ENCODE data around the gene MRPL44.

Gene MRPL44

GRCh38 chr2:223972656-223973102 lies 15.4 kb downstream of the MRPL44 start:
- Histone ChIP-seq H3K36me3 (ENCODE audit: control insufficient read depth in 1 of 2, insufficient read depth in 2 of 2, low read length in 2 of 2) (no peaks in the 10 kb centered on the region), H3K4me1 (ENCODE audit: control insufficient read depth in 1 of 2, insufficient read depth in 2 of 2, low read length in 2 of 2) (no peaks in the 10 kb centered on the region), H4K91ac (ENCODE audit: low read depth, low read length) (no peak overlapping the region), H3K14ac (ENCODE audit: low read length) (no peak overlapping the region), H3K4ac (ENCODE audit: low read depth, low read length) (no peak overlapping the region), H3K4me3 (ENCODE audit: low read depth, low read length) (no peak overlapping the region), H3K27me3 (ENCODE audit: insufficient read depth, low read length) (no peaks in the 10 kb centered on the region), H2AK5ac (ENCODE audit: low read length) (no peak overlapping the region), H2AFZ (ENCODE audit: insufficient read depth, low read length, poor library complexity) (no peak overlapping the region), H3K79me2 (ENCODE audit: control insufficient read depth, insufficient read depth, low read length, poor library complexity) (no peaks in the 10 kb centered on the region), H2BK120ac (ENCODE audit: insufficient read depth, low read length, poor library complexity) (no peak overlapping the region), H3K18ac (ENCODE audit: low read length) (no peak overlapping the region), H3K4me2 (ENCODE audit: low read length) (no peak overlapping the region), H2BK12ac (ENCODE audit: low read length) (no peak overlapping the region), H3K23ac (ENCODE audit: low read length) (no peak overlapping the region), H3K9ac (ENCODE audit: low read length) (no peak overlapping the region), H3K79me1 (ENCODE audit: low read length) (no peaks in the 10 kb centered on the region), H2BK5ac (ENCODE audit: low read depth, low read length, poor library complexity) (no peak overlapping the region), H3K9me3 (ENCODE audit: insufficient read depth, low read depth, low read length) (no peaks in the 10 kb centered on the region), H3K27ac (ENCODE audit: low read depth, low read length) (no peak overlapping the region), H4K12ac (ENCODE audit: low read depth, low read length) (no peak overlapping the region), H4K8ac (ENCODE audit: low read depth, low read length) (no peak overlapping the region)
- DNase-seq, result no peak
- no CpG with 5 or more reads among the region's 7 CpGs for WGBS (ENCODE audit: extremely low coverage, insufficient coverage, insufficient read length)

DNA sequence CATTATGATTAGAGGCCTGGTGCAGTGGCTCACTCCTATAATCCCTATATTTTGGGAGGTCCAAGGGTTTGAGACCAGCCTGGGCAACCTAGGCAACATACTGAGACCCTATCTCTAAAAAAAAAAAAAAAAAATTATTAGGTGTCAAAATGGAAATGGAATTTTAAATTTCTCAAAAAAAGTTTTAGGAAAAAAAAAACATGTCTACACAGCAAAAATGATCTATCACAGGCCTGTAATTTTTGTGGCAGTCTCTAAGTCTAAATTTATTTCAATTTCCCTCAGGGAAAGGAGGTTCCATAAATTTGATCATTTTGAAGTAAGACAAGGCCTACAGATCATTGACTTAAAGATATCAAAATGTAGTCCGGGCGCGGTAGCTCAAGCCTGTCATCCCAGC lies 16.3 kb downstream of the MRPL44 start:
- Histone ChIP-seq H3K4me2 (ENCODE audit: low read length) (no peak overlapping the region), H4K12ac (ENCODE audit: low read depth, low read length) (no peak overlapping the region)
- no CpG with 5 or more reads among the region's 3 CpGs for WGBS (ENCODE audit: extremely low coverage, insufficient coverage, insufficient read length)

DNA sequence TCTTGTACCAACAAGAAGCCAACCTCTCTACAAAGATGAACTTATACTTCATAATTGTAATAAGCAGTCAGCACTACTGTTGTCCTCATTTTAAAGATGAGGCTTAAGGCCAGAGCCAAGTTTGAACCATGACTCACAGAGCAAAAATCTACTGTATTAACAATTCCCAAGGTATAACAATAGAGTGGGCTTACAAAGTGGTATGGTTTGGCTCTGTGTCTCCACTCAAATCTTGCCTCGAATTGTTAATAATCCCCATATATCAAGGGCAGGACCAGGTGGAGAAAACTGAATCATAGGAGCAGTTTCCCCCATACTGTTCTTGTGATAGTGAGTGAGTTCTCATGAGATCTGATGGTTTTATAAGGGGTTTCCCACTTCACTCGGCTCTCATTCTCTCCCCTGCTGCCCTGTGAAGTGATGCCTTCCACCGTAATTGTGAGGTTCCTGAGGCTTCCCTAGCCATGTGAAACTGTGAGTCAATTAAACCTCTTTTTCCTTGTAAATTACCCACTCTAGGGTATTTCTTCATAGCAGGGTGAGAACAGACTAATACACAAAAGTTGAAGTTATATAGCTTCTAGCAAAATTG lies 19.5 kb downstream of the MRPL44 start:
- no CpG with 5 or more reads among the region's 3 CpGs for WGBS (ENCODE audit: extremely low coverage, insufficient coverage, insufficient read length)
- H3K36me3 ChIP-seq (ENCODE audit: control insufficient read depth in 1 of 2, insufficient read depth in 2 of 2, low read length in 2 of 2), result peaks cover 2 to 5% of the 10 kb centered on the region in 2 experiments

More for the DNA sequence above, 16.3 kb downstream of the MRPL44 start:
- Histone ChIP-seq H2BK120ac (ENCODE audit: insufficient read depth, low read length, poor library complexity) (no peak overlapping the region), H3K27me3 (ENCODE audit: insufficient read depth, low read length) (no peaks in the 10 kb centered on the region), H3K27ac (ENCODE audit: low read depth, low read length) (no peak overlapping the region), H3K4me1 (ENCODE audit: control insufficient read depth in 1 of 2, insufficient read depth in 2 of 2, low read length in 2 of 2) (no peaks in the 10 kb centered on the region), H3K79me1 (ENCODE audit: low read length) (no peaks in the 10 kb centered on the region), H2AFZ (ENCODE audit: insufficient read depth, low read length, poor library complexity) (no peak overlapping the region), H3K4ac (ENCODE audit: low read depth, low read length) (no peak overlapping the region), H2BK12ac (ENCODE audit: low read length) (no peak overlapping the region), H3K4me3 (ENCODE audit: low read depth, low read length) (no peak overlapping the region), H4K91ac (ENCODE audit: low read depth, low read length) (no peak overlapping the region), H2AK5ac (ENCODE audit: low read length) (no peak overlapping the region), H3K9ac (ENCODE audit: low read length) (no peak overlapping the region), H2BK5ac (ENCODE audit: low read depth, low read length, poor library complexity) (no peak overlapping the region), H3K18ac (ENCODE audit: low read length) (no peak overlapping the region), H3K36me3 (ENCODE audit: control insufficient read depth in 1 of 2, insufficient read depth in 2 of 2, low read length in 2 of 2) (peaks cover 0 to 2% of the 10 kb centered on the region in 2 experiments), H4K8ac (ENCODE audit: low read depth, low read length) (no peak overlapping the region), H3K9me3 (ENCODE audit: insufficient read depth, low read depth, low read length) (no peaks in the 10 kb centered on the region), H3K23ac (ENCODE audit: low read length) (no peak overlapping the region), H3K14ac (ENCODE audit: low read length) (no peak overlapping the region), H3K79me2 (ENCODE audit: control insufficient read depth, insufficient read depth, low read length, poor library complexity) (no peaks in the 10 kb centered on the region)
- DNase-seq, result no peak

GRCh38 chr2:223978451-223978850 lies 21.2 kb downstream of the MRPL44 start:
- H3K27me3 ChIP-seq (ENCODE audit: insufficient read depth, low read length), result no peaks in the 10 kb centered on the region

More for the DNA sequence above, 19.5 kb downstream of the MRPL44 start:
- no peak overlapping the region for H3K14ac ChIP-seq (ENCODE audit: low read length)
- no peak overlapping the region for H3K23ac ChIP-seq (ENCODE audit: low read length)
- peaks cover 0 to 3% of the 10 kb centered on the region in 2 experiments for H3K4me1 ChIP-seq (ENCODE audit: control insufficient read depth in 1 of 2, insufficient read depth in 2 of 2, low read length in 2 of 2)
- H4K8ac ChIP-seq (ENCODE audit: low read depth, low read length), result no peak overlapping the region
- H3K27ac ChIP-seq (ENCODE audit: low read depth, low read length), result no peak overlapping the region
- no peak overlapping the region for H3K9ac ChIP-seq (ENCODE audit: low read length)
- H3K9me3 ChIP-seq (ENCODE audit: insufficient read depth, low read depth, low read length), result no peaks in the 10 kb centered on the region
- H4K12ac ChIP-seq (ENCODE audit: low read depth, low read length), result no peak overlapping the region
- no peak overlapping the region for H2BK12ac ChIP-seq (ENCODE audit: low read length)
- no peak overlapping the region for H2AK5ac ChIP-seq (ENCODE audit: low read length)
- no peak overlapping the region for H3K18ac ChIP-seq (ENCODE audit: low read length)
- H3K27me3 ChIP-seq (ENCODE audit: insufficient read depth, low read length), result no peaks in the 10 kb centered on the region
- H3K79me2 ChIP-seq (ENCODE audit: control insufficient read depth, insufficient read depth, low read length, poor library complexity), result no peaks in the 10 kb centered on the region
- DNase-seq, result no peak
- H4K91ac ChIP-seq (ENCODE audit: low read depth, low read length), result no peak overlapping the region
- H2BK5ac ChIP-seq (ENCODE audit: low read depth, low read length, poor library complexity), result no peak overlapping the region
- H3K4me2 ChIP-seq (ENCODE audit: low read length), result no peak overlapping the region
- no peak overlapping the region for H3K4ac ChIP-seq (ENCODE audit: low read depth, low read length)
- no peak overlapping the region for H2AFZ ChIP-seq (ENCODE audit: insufficient read depth, low read length, poor library complexity)
- H3K79me1 ChIP-seq (ENCODE audit: low read length), result no peaks in the 10 kb centered on the region
- no peak overlapping the region for H3K4me3 ChIP-seq (ENCODE audit: low read depth, low read length)
- no peak overlapping the region for H2BK120ac ChIP-seq (ENCODE audit: insufficient read depth, low read length, poor library complexity)

More at GRCh38 chr2:223978451-223978850, 21.2 kb downstream of the MRPL44 start:
- no peak overlapping the region for H3K4me3 ChIP-seq (ENCODE audit: low read depth, low read length)
- no peak overlapping the region for H3K9ac ChIP-seq (ENCODE audit: low read length)
- H4K12ac ChIP-seq (ENCODE audit: low read depth, low read length), result no peak overlapping the region
- H4K91ac ChIP-seq (ENCODE audit: low read depth, low read length), result no peak overlapping the region
- no peak overlapping the region for H2AFZ ChIP-seq (ENCODE audit: insufficient read depth, low read length, poor library complexity)
- no peaks in the 10 kb centered on the region for H3K79me1 ChIP-seq (ENCODE audit: low read length)
- no peak for DNase-seq
- H3K14ac ChIP-seq (ENCODE audit: low read length), result no peak overlapping the region
- no peak overlapping the region for H2BK5ac ChIP-seq (ENCODE audit: low read depth, low read length, poor library complexity)
- WGBS (ENCODE audit: extremely low coverage, insufficient coverage, insufficient read length), result no CpG with 5 or more reads among the region's 4 CpGs
- no peak overlapping the region for H3K27ac ChIP-seq (ENCODE audit: low read depth, low read length)
- H3K36me3 ChIP-seq (ENCODE audit: control insufficient read depth in 1 of 2, insufficient read depth in 2 of 2, low read length in 2 of 2), result peaks cover 3 to 5% of the 10 kb centered on the region in 2 experiments
- no peak overlapping the region for H3K23ac ChIP-seq (ENCODE audit: low read length)
- no peaks in the 10 kb centered on the region for H3K9me3 ChIP-seq (ENCODE audit: insufficient read depth, low read depth, low read length)
- H2AK5ac ChIP-seq (ENCODE audit: low read length), result no peak overlapping the region
- H2BK120ac ChIP-seq (ENCODE audit: insufficient read depth, low read length, poor library complexity), result no peak overlapping the region
- no peak overlapping the region for H3K4ac ChIP-seq (ENCODE audit: low read depth, low read length)
- no peak overlapping the region for H3K4me2 ChIP-seq (ENCODE audit: low read length)
- H2BK12ac ChIP-seq (ENCODE audit: low read length), result no peak overlapping the region
- no peak overlapping the region for H3K18ac ChIP-seq (ENCODE audit: low read length)
- H3K79me2 ChIP-seq (ENCODE audit: control insufficient read depth, insufficient read depth, low read length, poor library complexity), result no peaks in the 10 kb centered on the region
- peaks cover 0 to 3% of the 10 kb centered on the region in 2 experiments for H3K4me1 ChIP-seq (ENCODE audit: control insufficient read depth in 1 of 2, insufficient read depth in 2 of 2, low read length in 2 of 2)
- H4K8ac ChIP-seq (ENCODE audit: low read depth, low read length), result no peak overlapping the region
